ENCODE measurements around the gene WNK2.

Gene WNK2

GRCh38 chr9:93161786-93162562 lies 22.0 kb upstream of the WNK2 start:
- no peak for DNase-seq (ENCODE audit: low spot score)

DNA sequence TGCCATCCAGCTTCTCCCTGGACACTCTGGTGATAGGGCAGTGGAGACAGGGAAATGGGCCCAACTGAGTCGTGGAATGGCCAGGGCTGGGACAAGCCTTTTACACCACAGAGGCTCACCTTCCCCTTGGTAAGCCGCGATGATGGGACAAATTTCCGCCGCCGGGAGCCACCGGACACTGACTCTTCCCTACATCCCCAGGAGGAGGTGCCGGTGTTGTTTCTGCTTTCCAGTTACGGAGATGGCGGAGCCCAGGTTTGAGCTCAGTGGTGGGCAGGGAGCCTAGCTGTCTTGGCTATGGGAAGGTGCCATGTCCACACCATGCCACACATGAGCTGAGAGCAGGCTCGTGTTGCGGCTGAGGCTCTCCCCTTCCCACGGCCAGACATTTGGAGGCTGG lies 19.9 kb upstream of the WNK2 start:
- no peak for DNase-seq (ENCODE audit: low spot score)

- no peak for DNase-seq (ENCODE audit: low spot score)
These were observed 17.2 kb upstream of the WNK2 start for GRCh38 chr9:93166699-93167098.

GRCh38 chr9:93167185-93167584 lies 16.8 kb upstream of the WNK2 start:
- no peak for DNase-seq (ENCODE audit: low spot score)

GRCh38 chr9:93167838-93168237 lies 16.1 kb upstream of the WNK2 start:
- DNase-seq (ENCODE audit: low spot score), result no peak

DNA sequence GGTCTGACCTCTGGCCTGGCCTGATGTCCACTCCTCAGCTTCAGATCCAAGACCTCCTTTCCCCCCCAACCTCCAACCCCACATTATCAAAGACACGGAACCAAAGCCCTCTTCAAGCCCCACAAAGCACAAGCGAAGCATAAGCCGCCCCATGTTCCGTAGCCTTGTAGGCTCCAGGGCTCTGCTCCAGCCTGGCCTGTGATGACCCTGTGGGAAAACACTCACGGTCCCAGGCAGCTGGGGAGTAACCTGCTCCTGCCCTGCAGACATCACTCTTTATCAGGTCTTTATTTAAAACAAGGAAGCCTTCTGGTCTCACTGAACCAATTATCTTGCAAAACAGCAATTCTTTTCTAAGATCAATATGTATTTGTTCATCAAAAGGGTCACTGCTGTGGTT lies 15.4 kb upstream of the WNK2 start:
- no peak for DNase-seq (ENCODE audit: low spot score)

GRCh38 chr9:93169444-93169843 lies 14.5 kb upstream of the WNK2 start:
- DNase-seq (ENCODE audit: low spot score), result no peak

- DNase-seq (ENCODE audit: low spot score), result no peak
These were observed 13.4 kb upstream of the WNK2 start for GRCh38 chr9:93170571-93170970.

DNA sequence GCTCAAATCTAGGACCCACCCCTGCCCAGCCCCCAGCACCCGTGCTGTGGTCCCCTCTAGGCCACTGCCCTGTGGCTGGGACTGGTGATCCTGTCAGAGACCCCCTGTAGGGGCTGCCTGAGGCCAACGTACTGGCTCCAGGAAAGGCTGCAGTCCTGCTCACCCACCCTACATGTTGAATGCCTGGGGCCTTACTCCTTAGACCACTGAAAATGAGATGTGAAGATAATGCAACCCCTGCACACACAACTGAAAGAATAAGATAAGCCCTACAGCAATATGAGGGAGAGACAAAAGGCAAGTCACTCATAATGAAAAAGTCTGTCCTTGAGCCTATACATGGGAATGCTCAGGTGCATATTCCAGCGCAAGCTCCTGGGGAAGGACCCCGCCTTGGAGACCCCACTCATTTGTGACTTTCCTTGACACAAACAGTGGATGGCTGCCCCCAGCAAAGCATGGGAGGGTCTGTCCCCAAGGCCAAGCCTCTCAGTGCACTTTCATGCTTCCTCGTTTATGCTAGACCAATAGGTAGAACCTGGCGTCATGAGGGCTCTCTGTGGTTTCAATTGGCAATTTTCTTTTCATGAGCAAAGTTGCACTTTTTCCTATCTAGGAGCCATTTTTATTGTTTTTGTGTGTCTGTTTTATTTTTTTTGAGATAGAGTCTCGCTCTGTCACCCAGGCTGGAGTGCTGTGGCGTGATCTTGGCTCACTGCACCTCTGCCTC lies 12.5 kb upstream of the WNK2 start:
- no peak for DNase-seq (ENCODE audit: low spot score)

GRCh38 chr9:93172666-93173364 lies 11.1 kb upstream of the WNK2 start:
- no peak for DNase-seq (ENCODE audit: low spot score)

DNA sequence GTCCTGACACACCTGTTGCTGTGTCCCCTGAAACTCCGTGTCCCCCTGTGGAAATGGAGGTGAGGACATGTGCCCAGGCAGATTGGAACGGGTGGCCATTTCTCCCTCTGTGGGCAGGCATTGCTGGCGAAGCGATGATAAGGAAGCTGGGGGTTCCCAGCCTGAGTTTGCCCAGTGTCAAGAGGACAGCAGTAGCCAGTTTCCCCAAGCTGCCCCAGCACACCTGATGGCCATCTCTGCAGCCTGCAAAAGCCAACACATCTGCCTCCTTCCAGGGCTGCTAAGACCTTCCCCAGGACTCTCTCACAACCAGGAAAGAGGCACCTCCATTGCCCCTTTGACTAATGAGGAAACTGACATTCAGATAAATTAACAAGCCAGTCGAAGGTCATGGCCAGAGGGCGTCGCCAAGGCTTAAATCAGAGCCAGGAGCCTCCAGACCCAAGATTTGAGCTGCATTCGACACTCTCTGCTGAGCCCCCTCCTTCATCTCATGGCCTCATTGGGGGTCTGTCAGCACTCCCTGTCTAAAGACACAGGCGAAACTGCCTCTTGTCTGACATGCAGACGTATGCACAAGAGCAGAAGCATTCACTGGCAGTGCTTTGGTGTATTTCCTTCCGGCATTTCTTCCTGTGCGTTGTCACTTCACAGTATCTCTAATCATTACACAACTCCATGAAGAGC lies 10.4 kb upstream of the WNK2 start:
- DNase-seq (ENCODE audit: low spot score), result no peak

DNA sequence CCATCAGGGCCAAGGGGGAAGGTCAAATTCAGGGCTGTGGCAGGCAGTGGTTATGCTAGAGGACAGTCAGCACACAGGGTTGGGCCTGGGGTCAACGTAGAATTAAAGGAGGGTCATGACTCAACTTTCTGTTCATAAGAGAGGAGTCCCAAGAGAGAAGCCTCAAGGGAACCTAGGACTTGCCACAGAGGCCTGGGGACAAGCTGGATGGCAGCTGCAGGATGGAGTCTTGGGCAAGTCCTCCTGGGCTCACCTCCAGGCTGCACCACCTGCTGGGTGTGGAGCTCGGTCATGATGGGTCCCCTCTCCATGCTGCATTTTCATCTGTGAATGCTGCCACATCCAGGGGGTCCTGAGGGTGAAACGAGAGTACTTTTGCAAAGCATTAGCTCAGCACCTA lies 9.0 kb upstream of the WNK2 start:
- no peak for DNase-seq (ENCODE audit: low spot score)

DNA sequence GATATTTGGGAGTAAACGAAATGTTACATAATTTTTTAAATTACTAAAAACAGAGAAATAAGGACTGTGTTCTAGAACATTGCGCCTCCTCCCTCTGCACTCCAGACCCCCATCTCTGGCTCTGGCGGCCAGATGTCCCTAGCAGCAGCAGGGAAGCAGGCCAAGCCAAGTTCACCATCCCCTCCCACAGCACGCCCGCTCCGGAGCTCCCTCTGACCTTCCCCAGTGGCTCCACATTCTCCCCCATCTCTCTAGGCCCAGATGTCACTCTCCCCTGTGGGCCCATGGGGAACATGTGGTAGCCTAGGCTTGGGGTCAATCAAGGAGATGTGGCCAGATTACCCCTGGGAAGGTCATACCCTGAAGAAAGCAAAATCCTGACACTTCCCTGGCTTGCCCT lies 6.3 kb upstream of the WNK2 start:
- DNase-seq (ENCODE audit: low spot score), result no peak

GRCh38 chr9:93178851-93179786 lies 4.8 kb upstream of the WNK2 start:
- DNase-seq (ENCODE audit: low spot score), result no peak

GRCh38 chr9:93180938-93181337 lies 3.0 kb upstream of the WNK2 start:
- DNase-seq (ENCODE audit: low spot score), result no peak

DNA sequence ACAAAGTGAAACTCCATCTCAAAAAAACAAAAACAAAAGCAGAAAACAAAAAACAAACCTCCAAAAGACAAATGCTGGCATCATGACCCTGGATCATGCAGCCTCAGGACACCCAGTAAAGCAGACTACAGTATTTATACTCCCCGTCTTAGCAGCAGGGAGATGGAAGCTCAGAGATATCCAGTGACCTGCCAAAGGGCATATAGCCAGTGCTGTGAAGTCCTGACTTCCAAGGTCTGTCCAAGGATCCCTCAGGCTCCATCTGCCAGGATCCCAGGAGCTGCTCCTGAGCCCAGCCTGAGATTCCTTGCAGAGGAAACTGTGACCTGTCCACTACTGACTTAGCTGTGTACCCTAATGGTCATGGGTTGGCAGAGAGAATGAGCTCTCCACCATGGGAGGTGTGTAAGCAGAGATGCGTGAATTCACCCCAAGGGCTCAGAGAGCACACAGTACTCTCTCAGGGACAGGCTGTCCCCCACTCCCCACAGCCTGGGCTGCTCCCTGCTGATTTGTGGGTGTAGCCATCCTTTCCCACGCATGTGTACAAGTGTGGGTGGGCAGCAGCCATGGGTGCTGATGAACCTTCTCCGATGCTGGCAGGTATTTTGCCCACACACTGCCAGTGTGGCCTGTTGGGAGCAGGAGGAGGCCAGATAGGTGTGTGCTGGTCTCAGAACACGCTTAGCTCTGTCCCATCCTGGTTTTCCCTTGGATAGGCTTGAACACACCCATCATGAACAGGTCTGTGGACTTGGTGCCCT lies 2.1 kb upstream of the WNK2 start:
- DNase-seq (ENCODE audit: low spot score), result no peak

DNA sequence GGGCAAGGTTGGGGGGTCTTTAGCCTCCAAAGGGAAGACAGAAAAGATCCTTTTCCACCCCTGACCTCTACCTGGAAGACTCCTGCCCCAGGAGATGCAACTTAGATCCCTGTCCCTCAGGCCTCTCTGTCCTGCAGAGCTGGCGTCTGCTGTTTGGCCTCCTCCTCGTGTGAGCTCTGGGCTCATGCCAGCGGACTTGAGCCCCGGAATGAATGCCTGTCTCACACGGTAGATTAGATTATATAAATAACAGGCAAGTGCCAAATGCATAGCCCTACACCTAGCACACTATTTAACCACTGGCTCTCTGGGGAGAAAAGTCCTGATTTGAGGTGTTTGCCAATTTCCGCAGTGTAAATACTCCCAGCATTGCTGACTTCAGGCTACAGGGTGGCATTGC lies 1.4 kb upstream of the WNK2 start:
- no peak for DNase-seq (ENCODE audit: low spot score)

- DNase-seq (ENCODE audit: low spot score), result no peak
These were observed 742 bp upstream of the WNK2 start for GRCh38 chr9:93183131-93183662.

- peak; percentile 77 for DNase-seq (ENCODE audit: low spot score)
These were observed 710 bp downstream of the WNK2 start for GRCh38 chr9:93184432-93185265.

Data from D341Med (cell line).